GM21737 (cell line): ENCODE data around the gene TRIB2.

Experiments used
- ATAC-seq: cut with Tn5 transposase; IDR thresholded peaks from one replicate; pipeline ENCODE4 v1.9.1; 2021; ENCODE audit warnings: mild to moderate bottlenecking, moderate library complexity; ENCODE audit not compliant: unreplicated experiment

Gene TRIB2

DNA sequence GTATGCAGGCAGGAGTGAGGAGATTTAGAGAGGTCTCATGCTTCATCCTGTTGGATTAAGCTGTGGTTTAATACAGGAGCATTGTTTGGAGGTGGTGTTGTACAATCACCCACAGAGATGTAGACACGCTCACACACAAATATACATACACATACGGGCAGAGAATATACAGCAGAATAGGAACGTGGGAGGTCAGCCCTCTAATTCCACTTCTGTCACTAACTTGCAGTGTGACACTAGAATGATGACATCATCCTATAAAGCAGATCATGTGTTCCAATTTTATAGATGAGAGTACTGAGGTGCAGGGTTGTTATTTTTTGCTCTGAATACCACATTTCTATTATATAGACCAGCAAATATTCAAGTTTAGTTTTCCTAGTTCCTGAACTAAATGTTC lies 54.4 kb downstream of the TRIB2 start:
- ATAC-seq, result no peak

DNA sequence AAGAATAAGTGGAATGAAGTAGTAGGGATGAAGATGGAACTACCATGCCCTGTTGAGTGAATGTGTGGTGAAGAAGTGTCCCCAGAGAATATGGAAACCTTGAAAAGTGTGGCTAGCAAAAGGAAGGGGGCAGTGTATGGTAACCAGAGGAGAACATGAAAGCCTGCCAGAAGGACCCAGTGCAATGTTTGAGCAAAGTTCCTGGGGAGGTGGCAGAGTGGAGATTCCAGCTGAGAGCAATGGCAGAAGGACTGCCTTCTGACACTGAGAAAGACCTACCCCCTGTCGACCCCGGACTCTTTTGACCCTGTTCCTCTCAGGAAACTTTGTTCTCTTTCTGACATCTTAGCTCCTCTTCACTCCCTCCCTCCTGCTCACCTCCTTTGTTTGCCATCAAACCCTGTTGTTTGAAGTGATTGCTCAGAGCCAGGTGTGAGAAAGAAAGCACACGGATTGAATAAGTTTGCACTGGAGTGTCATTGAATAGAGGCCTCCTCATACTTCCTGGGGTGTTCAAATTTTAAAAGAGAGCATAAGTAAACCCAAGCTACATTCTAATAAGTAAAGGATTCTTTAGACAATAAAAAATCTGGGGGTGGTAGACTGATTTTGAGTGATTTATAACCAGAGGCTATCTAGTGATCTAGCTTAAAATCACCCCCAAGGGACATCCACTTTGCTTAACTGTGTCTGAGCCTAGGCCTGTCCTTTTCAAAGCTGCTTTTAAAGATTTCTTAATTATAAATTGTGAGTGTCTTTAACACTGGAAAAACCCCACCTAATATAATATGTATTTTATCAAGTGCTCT lies 57.1 kb downstream of the TRIB2 start:
- no peak for ATAC-seq

DNA sequence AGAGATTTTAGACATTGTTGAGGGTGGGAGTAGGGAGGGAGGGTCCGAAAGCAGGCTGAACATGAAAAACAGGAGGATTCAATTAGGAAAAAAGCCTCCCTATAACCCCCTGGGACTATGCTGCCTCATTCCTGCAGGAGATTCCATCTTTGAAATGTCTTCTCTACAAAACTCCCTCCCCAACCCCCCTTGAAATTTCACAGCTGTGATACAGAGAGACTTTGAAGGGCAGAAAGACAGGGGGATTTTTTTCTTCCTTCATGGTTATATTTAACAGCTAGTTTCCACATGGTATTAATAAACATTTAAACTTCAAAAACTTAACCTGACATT lies 57.6 kb downstream of the TRIB2 start:
- ATAC-seq, result no peak

DNA sequence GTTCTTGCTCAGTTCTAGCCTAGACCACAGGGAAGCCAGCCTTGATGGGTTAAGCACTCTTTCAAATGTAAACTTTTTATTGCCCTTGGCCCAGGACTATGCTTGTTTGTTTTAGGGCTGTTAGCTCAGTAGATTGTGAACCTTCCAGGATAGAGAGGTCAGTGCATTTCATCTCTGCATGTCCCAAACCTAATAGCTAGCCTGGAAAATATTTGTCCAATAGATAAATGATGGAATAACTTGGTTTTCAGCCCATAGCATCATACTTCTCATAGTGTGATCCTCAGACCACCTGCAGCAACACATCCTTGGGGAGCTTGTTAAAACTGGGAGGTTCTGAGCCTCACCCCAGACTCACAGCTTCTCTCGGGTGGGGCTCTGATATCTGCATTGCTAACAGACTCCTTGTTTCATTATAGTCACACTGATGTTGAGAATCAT lies 59.8 kb downstream of the TRIB2 start:
- ATAC-seq, result no peak

DNA sequence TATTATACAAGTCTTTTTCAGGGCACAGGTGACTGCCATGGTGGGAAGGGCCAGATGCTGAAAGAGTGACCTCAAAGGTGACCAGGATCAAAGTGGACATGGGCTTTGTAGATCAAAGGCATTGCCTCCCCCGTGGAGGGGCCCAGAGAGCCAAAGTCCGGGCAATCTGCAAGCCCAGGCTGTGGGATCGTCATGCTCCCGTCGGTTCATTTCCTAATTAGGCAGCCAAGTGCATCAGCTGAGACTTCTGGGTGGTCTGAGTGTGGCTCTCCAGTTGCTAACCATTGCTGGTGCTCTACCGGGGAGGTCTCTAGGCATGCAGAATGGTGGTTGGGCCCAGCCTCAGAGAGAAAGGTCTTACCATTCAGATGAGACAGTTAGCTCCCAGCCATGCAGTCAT lies 61.6 kb downstream of the TRIB2 start:
- ATAC-seq, result no peak

DNA sequence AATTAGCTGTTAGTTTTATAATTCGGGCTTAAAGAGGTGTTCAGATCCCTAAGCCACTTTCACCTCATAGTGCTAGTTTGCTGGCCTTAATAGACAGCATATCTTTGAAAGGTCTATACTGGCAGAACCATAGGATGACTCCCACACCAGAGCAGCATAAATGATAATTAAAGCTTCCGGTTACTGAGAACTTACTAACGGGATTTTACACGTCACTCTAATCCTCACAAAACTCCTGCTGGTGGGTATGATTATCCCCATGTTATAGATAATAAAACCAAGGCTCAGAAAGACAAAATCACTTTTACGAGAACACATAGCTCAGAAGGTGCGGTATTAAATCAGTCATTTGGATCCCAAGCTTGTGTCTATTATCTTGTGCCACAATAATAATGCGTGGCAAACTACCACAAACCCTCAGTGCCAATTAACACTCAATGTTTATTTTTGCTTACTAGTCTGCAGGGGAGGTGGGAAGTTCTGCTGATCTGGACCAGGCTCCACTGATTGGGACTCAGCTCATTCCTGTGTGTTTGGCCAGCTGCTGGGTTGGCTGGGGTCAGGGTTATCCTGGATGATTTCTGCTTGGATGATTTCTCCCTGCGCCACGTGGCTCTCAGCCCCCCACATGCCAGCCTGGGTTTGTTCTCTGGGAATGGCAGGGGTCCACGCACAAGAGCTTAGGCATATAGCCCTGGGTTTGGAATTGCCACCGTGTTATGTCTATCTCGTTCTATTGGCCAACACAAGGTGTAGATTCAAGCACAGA lies 62.3 kb downstream of the TRIB2 start:
- no peak for ATAC-seq

DNA sequence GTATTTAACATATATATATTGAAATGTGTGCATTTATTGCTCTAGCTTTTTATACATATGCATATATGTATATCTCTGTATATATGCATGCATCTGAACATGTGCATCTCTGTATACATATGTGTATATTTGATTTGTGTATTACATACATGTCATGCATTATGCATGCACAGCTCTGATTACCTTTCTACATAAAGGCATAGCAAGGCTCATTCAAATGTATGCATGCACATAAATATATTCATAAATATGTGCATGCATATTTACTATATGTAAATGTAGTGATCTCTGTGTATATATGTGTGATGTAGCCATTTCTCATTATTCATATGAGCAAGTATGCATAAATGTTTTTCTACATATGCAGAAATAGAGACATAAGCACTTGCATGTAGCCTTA lies 64.6 kb downstream of the TRIB2 start:
- no peak for ATAC-seq

DNA sequence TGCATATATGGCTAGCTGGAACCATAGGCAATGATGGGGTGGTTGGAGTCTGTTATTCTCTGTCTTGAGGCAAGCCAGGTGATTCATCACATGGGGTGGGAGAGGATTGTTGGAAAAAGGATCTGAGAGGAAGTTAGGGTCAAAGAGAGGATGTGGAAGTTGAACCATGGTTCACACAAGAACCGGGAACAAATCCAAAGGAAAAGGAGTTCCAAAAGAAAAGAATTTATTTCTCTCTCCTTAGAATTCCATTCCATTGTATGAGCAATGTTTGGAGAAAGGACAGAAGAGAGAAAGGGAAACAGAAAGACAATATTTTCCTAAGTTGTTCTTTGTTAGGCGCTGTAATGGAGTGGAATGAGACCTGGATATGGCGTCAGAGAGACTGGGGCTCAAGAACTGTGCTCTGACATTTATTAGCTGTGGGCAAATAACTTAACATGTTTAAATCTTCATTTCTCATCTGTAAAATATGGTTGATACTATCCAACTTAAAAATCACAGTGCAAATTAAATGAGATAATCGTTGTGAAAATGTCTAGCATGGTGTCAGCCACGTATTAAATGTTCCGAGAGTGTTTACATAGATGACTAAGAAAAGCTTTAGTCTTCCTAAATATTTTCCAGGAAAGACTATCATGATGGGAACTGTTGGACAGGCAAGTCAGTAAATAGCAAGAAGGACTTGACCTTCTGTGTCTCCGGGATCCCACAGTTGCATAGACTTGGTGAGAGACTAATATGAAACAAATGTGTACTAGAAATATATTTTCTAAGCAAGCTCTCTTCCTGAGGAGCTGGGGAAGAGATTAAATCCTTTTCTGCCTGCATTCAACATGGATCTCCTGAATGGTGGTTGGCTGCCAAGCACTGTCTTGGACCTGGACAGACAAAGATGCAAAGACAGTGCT lies 71.4 kb downstream of the TRIB2 start:
- ATAC-seq, result no peak

DNA sequence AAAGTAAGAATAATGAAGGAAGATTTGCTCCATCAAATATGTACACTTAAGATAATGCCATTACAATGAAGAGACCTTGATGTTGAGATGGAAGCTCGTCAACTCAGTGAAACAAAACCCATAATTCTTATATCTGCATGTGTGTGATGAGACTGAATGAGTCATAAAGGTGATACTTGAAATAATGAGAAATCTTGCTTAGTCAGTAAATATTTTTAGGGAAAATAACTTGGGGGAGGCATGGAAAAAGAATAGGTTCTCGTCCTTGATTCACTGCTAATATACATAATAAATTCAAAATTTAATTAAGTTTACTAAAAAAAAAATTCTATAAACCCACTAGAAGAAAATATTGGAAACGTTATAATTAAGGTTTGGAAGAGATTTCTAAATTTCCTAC lies 75.2 kb downstream of the TRIB2 start:
- ATAC-seq, result no peak
